Measurements from ENCODE around the gene ATP5F1B. TPM values are rescaled to one million over a fixed set of nuclear protein-coding genes. Genes with fewer than 3 reads are reported as not detected.

Gene ATP5F1B
- total and polyA plus RNA-seq, 7 experiments from 2014 or later, result 217 to 688 (median 317) TPM

- Histone ChIP-seq H3K27me3 (ENCODE audit: control insufficient read depth in 2 of 2, insufficient read depth in 2 of 2, low read length in 2 of 2) (no peaks in the 10 kb centered on the region), H3K4me1 (ENCODE audit: control insufficient read depth in 2 of 2, insufficient read depth in 2 of 2, low read length in 2 of 2) (peaks cover 42 to 53% of the 10 kb centered on the region in 2 donors), H3K36me3 (ENCODE audit: control insufficient read depth in 2 of 3, insufficient read depth in 3 of 3, low read length in 3 of 3) (peaks cover 0 to 11% (median 0%) of the 10 kb centered on the region in 3 experiments), H3K4me3 (ENCODE audit: low read length) (peak overlapping the region; percentile 8), H3K9me3 (ENCODE audit: control insufficient read depth in 2 of 3, low read length in 3 of 3) (no peaks in the 10 kb centered on the region), H3K27ac (ENCODE audit: low read depth, low read length) (peak overlapping the region; percentile 59)
- ATAC-seq (no peak), DNase-seq (peak in 5 of 9 donors; percentile 16 to 76 (median 24))
- intact Hi-C loops (cut with micrococcal nuclease), result loop anchor here (2.0 to 10.0 kb wide), 3 partner anchors 111 to 595 kb away; partner anchors contain the start of genes RBMS2 (in 1 of the 2), RPL41 (in 1 of the 2), SHMT2 (in 1 of the 2) and ZC3H10 (in 1 of the 2)
- ChIA-PET CTCF (no interaction called here), POLR2A (interaction anchor here (0.6 to 6.3 kb wide), 6 partner anchors 9 to 93 kb away, joined by 4 to 88 read pairs (median 6); partner anchors contain the start of genes ATP5F1B, NACA and PTGES3)
- Mint-ChIP-seq H3K27me3 (no peaks in the 10 kb centered on the region), H3K27ac (peak overlapping the region; percentile 44 to 97 (median 94)), H3K36me3 (peaks cover 0 to 8% (median 7%) of the 10 kb centered on the region in 5 donors), H3K4me3 (peak overlapping the region; percentile 58 to 100 (median 96)), H3K9me3 (no peaks in the 10 kb centered on the region), H3K4me1 (peaks cover 53 to 86% (median 73%) of the 10 kb centered on the region in 7 donors)
These were observed 13.7 kb downstream of the ATP5F1B start for GRCh38 chr12:56631790-56632700.

- CTCF ChIA-PET, result interaction anchor here (0.5 to 1.5 kb wide), 5 partner anchors 10 to 329 kb away, joined by 3 to 6 read pairs (median 4); partner anchors contain the start of gene ATP5F1B
- no peaks in the 10 kb centered on the region for H3K27me3 Mint-ChIP-seq
- peaks cover 0 to 19% (median 11%) of the 10 kb centered on the region in 5 donors for H3K36me3 Mint-ChIP-seq
- DNase-seq, result peak; percentile 71 to 87 (median 82)
- H3K4me3 Mint-ChIP-seq, result peak within 1 kb of the TSS; percentile 85 to 99 (median 91)
- peak; percentile 88 for ATAC-seq
- no peaks in the 10 kb centered on the region for H3K9me3 Mint-ChIP-seq
- H3K36me3 ChIP-seq (ENCODE audit: control insufficient read depth in 2 of 3, insufficient read depth in 3 of 3, low read length in 3 of 3), result peaks cover 0 to 11% (median 0%) of the 10 kb centered on the region in 3 experiments
- H3K4me1 ChIP-seq (ENCODE audit: control insufficient read depth in 2 of 2, insufficient read depth in 2 of 2, low read length in 2 of 2), result peaks cover 45 to 51% of the 10 kb centered on the region in 2 donors
- H3K27me3 ChIP-seq (ENCODE audit: control insufficient read depth in 2 of 2, insufficient read depth in 2 of 2, low read length in 2 of 2), result no peaks in the 10 kb centered on the region
- H3K4me1 Mint-ChIP-seq, result peaks cover 55 to 86% (median 74%) of the 10 kb centered on the region in 7 donors
- peak within 1 kb of the TSS; percentile 99 for H3K27ac ChIP-seq (ENCODE audit: low read depth, low read length)
- H3K9me3 ChIP-seq (ENCODE audit: control insufficient read depth in 2 of 3, low read length in 3 of 3), result no peaks in the 10 kb centered on the region
- H3K27ac Mint-ChIP-seq, result peak within 1 kb of the TSS; percentile 93 to 99 (median 95)
- POLR2A ChIA-PET, result interaction anchor here (0.6 to 6.3 kb wide), 15 partner anchors 7 to 850 kb away, joined by 3 to 88 read pairs (median 5); partner anchors contain the start of genes ARHGAP9, ATP5F1B, NACA and PTGES3
- peak within 1 kb of the TSS; percentile 99 for H3K4me3 ChIP-seq (ENCODE audit: low read length)
- intact Hi-C loops (cut with micrococcal nuclease), result loop anchor here (1.0 to 10.0 kb wide), 5 partner anchors 16 to 597 kb away; partner anchors contain the start of genes PTGES3 (in 1 of the 2), RBMS2 (in 1 of the 2), RPL41 (in 1 of the 2) and SHMT2 (in 1 of the 2)
These were observed 15.6 kb downstream of the ATP5F1B start, which contains the start of gene BAZ2A for GRCh38 chr12:56630180-56630632. Gene BAZ2A, minus strand, starts transcription at chr12:56630326. Its CDS starts 12,796 bp downstream, at chr12:56617530.

- peaks cover 44 to 51% of the 10 kb centered on the region in 2 donors for H3K4me1 ChIP-seq (ENCODE audit: control insufficient read depth in 2 of 2, insufficient read depth in 2 of 2, low read length in 2 of 2)
- H3K4me3 Mint-ChIP-seq, result peak overlapping the region; percentile 85 to 99 (median 91)
- intact Hi-C loops (cut with micrococcal nuclease), result loop anchor here (1.0 to 10.0 kb wide), 7 partner anchors 15 to 598 kb away; partner anchors contain the start of genes PTGES3 (in 1 of the 2), RBMS2 (in 1 of the 2), RPL41 (in 1 of the 2) and SHMT2 (in 1 of the 2)
- peak; percentile 24 to 75 (median 44) for DNase-seq
- H3K27ac ChIP-seq (ENCODE audit: low read depth, low read length), result peak overlapping the region; percentile 99
- CTCF ChIA-PET, result interaction anchor here (0.5 to 1.8 kb wide), 9 partner anchors 9 to 328 kb away, joined by 3 to 7 read pairs (median 4); partner anchors contain the start of genes ATP5F1B and PTGES3
- no peaks in the 10 kb centered on the region for H3K27me3 Mint-ChIP-seq
- H3K9me3 Mint-ChIP-seq, result no peaks in the 10 kb centered on the region
- peak overlapping the region; percentile 93 to 99 (median 95) for H3K27ac Mint-ChIP-seq
- H3K4me3 ChIP-seq (ENCODE audit: low read length), result peak overlapping the region; percentile 99
- H3K36me3 Mint-ChIP-seq, result peaks cover 0 to 19% (median 10%) of the 10 kb centered on the region in 5 donors
- H3K27me3 ChIP-seq (ENCODE audit: control insufficient read depth in 2 of 2, insufficient read depth in 2 of 2, low read length in 2 of 2), result no peaks in the 10 kb centered on the region
- H3K36me3 ChIP-seq (ENCODE audit: control insufficient read depth in 2 of 3, insufficient read depth in 3 of 3, low read length in 3 of 3), result peaks cover 0 to 13% (median 0%) of the 10 kb centered on the region in 3 experiments
- POLR2A ChIA-PET, result interaction anchor here (0.6 to 6.3 kb wide), 25 partner anchors 8 to 850 kb away, joined by 3 to 88 read pairs (median 5); partner anchors contain the start of genes ARHGAP9, ATP5F1B, LRP1 and NACA
- H3K4me1 Mint-ChIP-seq, result peaks cover 55 to 85% (median 73%) of the 10 kb centered on the region in 7 donors
- no peaks in the 10 kb centered on the region for H3K9me3 ChIP-seq (ENCODE audit: control insufficient read depth in 2 of 3, low read length in 3 of 3)
- peak; percentile 54 for ATAC-seq
These were observed 16.2 kb downstream of the ATP5F1B start for GRCh38 chr12:56629459-56630179.

- ChIA-PET CTCF (interaction anchor here (0.7 to 1.8 kb wide), 11 partner anchors 8 to 115 kb away, joined by 3 to 12 read pairs (median 4); partner anchors contain the start of genes ATP5F1B and PTGES3), POLR2A (interaction anchor here (0.6 to 6.3 kb wide), 27 partner anchors 9 to 612 kb away, joined by 3 to 88 read pairs (median 4); partner anchors contain the start of genes ATP5F1B, LRP1, NACA and PRIM1)
- peaks cover 0 to 21% (median 12%) of the 10 kb centered on the region in 5 donors for H3K36me3 Mint-ChIP-seq
- Histone ChIP-seq H3K9me3 (ENCODE audit: control insufficient read depth in 2 of 3, low read length in 3 of 3) (no peaks in the 10 kb centered on the region), H3K4me3 (ENCODE audit: low read length) (peak overlapping the region; percentile 99), H3K27ac (ENCODE audit: low read depth, low read length) (peak overlapping the region; percentile 99), H3K27me3 (ENCODE audit: control insufficient read depth in 2 of 2, insufficient read depth in 2 of 2, low read length in 2 of 2) (no peaks in the 10 kb centered on the region), H3K4me1 (ENCODE audit: control insufficient read depth in 2 of 2, insufficient read depth in 2 of 2, low read length in 2 of 2) (peaks cover 41 to 54% of the 10 kb centered on the region in 2 donors), H3K36me3 (ENCODE audit: control insufficient read depth in 2 of 3, insufficient read depth in 3 of 3, low read length in 3 of 3) (peaks cover 0 to 19% (median 0%) of the 10 kb centered on the region in 3 experiments)
- H3K4me3 Mint-ChIP-seq, result peak overlapping the region; percentile 85 to 99 (median 91)
- no peaks in the 10 kb centered on the region for H3K9me3 Mint-ChIP-seq
- H3K27ac Mint-ChIP-seq, result peak overlapping the region; percentile 93 to 99 (median 95)
- ATAC-seq (peak; percentile 45), DNase-seq (peak; percentile 42 to 81 (median 77))
- peaks cover 54 to 85% (median 73%) of the 10 kb centered on the region in 7 donors for H3K4me1 Mint-ChIP-seq
- intact Hi-C loops (cut with micrococcal nuclease), result loop anchor here (1.0 to 2.0 kb wide), 3 partner anchors 7 to 459 kb away; no protein-coding TSS in a partner anchor
- H3K27me3 Mint-ChIP-seq, result no peaks in the 10 kb centered on the region
These were observed 16.9 kb downstream of the ATP5F1B start for GRCh38 chr12:56628671-56629458.

- Mint-ChIP-seq H3K4me1 (peaks cover 43 to 81% (median 67%) of the 10 kb centered on the region in 7 donors), H3K27me3 (no peaks in the 10 kb centered on the region), H3K9me3 (no peaks in the 10 kb centered on the region), H3K27ac (peak overlapping the region in 7 of 9 donors; percentile 28 to 97 (median 68)), H3K36me3 (peaks cover 0 to 26% (median 15%) of the 10 kb centered on the region in 5 donors), H3K4me3 (peak overlapping the region in 6 of 10 donors; percentile 25 to 64 (median 42))
- intact Hi-C loops (cut with micrococcal nuclease), result no loop called here
- CTCF ChIA-PET, result interaction anchor here (1.2 kb wide), 1 partner anchor 36 kb away, joined by 4 read pairs; no protein-coding TSS in a partner anchor
- POLR2A ChIA-PET, result interaction anchor here (0.8 to 6.3 kb wide), 4 partner anchors 9 to 62 kb away, joined by 3 to 88 read pairs (median 4); partner anchors contain the start of genes ATP5F1B and PTGES3
- no peak for ATAC-seq
- Histone ChIP-seq H3K9me3 (ENCODE audit: control insufficient read depth in 2 of 3, low read length in 3 of 3) (no peaks in the 10 kb centered on the region), H3K36me3 (ENCODE audit: control insufficient read depth in 2 of 3, insufficient read depth in 3 of 3, low read length in 3 of 3) (peaks cover 0 to 19% (median 0%) of the 10 kb centered on the region in 3 experiments), H3K4me3 (ENCODE audit: low read length) (no peak overlapping the region), H3K27me3 (ENCODE audit: control insufficient read depth in 2 of 2, insufficient read depth in 2 of 2, low read length in 2 of 2) (no peaks in the 10 kb centered on the region), H3K4me1 (ENCODE audit: control insufficient read depth in 2 of 2, insufficient read depth in 2 of 2, low read length in 2 of 2) (peaks cover 27 to 36% of the 10 kb centered on the region in 2 donors), H3K27ac (ENCODE audit: low read depth, low read length) (peak overlapping the region; percentile 22)
- DNase-seq, result no peak
These were observed 19.1 kb downstream of the ATP5F1B start for GRCh38 chr12:56626701-56627100.

Measured in naive thymus-derived CD4-positive, alpha-beta T cell (primary cell).